HG03460 (cell line): ENCODE measurements around the gene AKAP6.

ENCODE experiments used
- ATAC-seq: cut with Tn5 transposase; IDR thresholded peaks from one replicate; pipeline ENCODE4 v1.9.1; 2021; ENCODE audit not compliant: unreplicated experiment

Gene AKAP6

DNA sequence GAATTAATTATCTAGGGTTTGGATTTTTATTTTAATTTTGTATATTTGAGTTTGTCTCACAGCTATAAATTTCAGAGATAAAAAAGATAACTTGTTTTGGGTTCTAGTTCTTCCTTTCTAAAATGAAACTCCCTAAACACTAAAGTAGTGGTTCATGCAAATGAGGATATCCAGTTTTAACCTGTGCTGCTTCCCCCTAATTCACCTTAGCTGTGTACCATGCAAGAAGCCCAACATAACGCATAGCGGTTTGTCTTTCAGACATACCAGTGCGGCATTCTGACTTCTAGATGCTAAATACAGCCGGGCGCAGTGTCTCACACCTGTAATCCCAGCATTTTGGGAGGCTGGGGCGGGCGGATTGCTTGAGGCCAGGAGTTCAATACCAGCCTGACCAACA lies 320.9 kb downstream of the AKAP6 start:
- ATAC-seq = no peak

DNA sequence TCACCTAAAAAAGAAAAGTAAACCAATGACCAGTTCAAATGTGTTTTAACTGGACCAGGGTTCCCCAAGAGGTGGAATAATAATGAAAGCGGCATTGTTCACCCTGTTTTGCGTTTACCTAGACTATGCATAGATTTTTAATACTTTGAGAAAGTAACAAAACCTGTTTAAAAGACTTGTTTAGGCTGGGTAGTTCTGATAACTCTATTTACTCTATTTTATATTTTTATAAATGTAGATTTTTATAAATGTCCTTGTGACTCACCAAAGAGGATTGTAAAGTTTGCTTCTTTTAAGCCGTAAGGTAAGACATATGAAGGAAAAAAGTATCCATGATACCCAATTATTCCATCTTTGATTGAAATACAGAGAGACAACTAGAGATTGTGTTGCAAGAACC lies 321.6 kb downstream of the AKAP6 start:
- ATAC-seq = no peak

DNA sequence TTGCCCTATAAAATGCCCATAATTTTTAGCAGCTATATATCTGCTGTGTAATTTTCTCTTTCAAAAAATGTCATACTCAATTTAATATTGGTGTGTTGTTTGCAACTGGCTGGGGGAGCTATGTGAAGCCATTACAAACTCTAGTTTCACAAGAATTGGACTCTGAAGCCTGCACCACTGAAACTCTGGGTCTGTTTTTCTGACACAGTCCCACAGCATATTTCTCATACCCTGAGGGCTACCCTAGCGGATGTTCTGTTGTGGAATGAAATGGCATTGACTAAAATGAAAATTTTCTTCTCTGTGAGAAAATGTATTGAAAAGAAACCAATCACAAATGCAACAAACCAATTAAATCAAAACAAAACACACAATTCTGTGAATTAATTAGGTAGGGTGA lies 325.0 kb downstream of the AKAP6 start:
- ATAC-seq = no peak

DNA sequence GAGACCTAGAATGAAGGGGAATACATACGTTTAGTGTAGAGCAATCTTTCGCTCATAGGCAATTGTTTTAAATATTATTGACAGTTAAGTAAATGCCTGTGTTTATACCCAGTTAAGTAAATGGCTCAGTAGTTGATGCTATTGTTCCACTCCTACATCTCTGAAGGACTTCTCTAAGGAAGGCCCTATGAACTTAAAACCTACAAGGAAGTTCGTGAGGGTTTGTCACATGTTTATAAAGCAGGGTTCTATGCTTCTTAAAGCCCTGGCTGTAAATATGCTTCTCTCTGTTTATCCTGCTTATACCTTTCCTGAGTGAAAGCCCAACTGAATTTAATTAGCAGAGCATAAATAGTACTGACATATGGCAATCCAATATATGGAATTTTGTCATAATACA lies 327.5 kb downstream of the AKAP6 start:
- ATAC-seq = no peak

DNA sequence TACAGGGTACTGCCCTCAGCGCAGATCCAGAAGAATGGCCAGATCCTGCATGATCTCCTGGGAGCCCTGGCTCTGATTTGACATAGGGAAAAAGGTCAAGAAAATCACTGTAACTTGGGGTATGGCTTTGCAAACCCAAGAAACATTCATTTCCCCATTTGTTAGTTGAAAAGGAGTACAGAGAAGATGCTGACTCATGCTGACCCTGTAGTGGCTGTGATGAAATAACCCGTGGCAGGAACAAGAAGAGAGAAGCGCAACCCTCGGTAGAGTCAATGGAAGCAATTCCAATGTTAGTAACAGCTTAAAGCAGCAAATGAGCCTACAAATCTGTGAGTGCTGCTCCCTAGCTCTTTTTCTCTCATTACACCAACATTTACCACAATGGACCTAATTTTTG lies 328.0 kb downstream of the AKAP6 start:
- ATAC-seq = no peak

DNA sequence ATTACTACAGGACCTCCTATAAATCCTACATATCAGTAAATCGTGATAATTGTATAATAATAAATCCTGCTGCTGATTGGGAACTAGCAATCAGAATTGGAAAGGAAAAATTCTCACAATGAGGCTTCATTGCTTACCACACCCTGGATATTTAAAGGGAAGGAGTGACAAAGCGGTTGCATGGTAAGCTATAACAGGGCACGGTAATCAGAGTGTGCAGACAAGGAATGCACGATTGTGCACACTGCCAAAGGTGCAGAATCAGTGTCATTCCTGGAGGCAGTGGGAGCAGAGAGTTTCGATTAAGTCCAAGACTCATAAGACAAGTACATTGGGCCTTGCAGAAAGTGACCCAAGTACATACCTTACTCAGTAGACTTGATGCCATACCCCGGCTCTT lies 332.1 kb downstream of the AKAP6 start:
- no peak for ATAC-seq

DNA sequence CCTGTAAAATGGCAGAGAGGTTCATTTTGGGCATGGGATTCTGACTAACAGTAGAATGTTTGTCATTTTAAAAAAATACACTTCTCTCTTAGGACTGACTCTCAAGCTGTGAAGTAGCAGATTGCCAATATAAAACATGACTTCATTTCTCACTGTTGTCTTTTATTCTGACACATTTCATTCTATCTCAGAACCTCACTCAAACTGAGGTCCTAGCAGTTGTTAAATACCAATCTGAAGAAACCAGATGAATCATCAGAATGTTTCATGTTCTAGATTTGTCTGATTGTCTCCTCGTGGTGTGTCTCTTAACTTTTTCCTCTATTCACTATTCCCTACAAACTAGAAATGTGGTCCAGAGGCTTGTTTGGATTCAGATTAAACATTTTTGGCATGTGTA lies 333.1 kb downstream of the AKAP6 start:
- ATAC-seq = no peak

DNA sequence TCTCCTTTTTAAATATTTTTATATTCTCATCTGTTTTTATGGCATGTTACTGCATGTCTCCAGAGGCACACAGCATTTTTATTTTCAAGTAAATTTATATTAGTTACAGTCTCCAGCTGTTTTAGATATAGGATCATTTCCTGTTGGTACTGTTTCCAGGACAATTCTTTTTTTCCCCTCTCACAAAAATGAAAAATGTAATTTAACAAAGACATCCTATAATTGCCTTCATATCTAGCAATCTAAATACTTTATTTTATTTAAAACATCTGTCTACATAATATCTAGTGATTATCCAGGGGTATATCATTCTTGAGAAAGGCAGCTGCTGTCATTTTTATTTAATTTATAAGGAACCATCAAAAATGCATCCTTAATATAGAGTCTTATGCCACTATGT lies 337.2 kb downstream of the AKAP6 start:
- no peak for ATAC-seq

DNA sequence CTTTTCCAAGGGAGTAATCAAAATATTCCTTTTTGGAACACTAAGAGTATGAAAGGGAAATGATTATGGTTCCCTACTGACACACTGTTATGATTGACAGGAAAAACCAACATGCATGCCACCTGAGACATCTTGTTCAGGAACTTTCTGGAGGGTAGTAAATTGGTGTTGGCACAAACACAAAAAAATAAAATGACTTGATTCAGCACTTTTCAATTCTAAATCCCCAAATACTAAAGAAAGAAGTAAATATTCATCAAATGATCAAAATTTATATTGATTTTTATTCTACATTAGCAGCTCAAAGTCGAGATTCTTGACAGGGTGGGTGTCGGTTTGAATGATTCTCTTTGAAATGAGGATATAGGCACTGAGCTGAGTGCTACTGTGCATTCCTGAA lies 338.2 kb downstream of the AKAP6 start:
- ATAC-seq = no peak

DNA sequence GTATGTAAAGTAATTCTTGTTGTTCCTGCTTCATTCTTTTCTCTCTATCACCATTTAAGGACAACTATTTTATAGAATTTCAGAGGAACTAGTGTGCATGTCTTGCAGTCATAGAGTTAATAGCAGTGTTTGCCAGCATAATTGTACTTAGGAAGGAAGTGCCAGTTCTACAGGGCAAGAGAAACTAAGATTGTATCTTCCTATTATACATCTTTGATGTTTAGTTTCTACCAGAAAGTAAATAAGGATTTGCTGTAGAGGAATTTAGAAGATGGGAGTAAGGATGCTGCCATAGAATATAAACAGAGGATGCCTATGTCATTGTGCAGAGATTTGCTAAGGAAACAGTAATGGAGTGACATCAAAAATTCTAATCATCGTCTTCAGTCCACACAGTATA lies 338.7 kb downstream of the AKAP6 start:
- ATAC-seq = no peak

DNA sequence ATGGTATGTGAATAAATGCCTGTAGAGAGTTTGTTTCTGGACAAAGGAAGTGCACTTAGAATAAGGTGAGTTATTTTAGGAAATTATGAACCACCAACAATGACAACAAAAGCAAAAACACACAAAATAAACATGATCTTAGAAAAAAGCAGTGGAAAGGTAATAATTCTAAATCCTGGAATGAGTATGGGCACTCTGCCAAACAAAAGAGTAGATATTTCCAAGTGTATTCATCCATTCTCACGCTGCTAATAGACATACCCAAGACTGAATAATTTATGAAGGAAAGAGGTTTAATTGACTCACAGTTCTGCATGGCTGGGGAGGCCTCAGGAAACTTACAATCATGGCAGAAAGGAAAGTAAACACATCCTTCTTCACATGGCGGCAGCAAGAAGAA lies 340.3 kb downstream of the AKAP6 start:
- no peak for ATAC-seq

DNA sequence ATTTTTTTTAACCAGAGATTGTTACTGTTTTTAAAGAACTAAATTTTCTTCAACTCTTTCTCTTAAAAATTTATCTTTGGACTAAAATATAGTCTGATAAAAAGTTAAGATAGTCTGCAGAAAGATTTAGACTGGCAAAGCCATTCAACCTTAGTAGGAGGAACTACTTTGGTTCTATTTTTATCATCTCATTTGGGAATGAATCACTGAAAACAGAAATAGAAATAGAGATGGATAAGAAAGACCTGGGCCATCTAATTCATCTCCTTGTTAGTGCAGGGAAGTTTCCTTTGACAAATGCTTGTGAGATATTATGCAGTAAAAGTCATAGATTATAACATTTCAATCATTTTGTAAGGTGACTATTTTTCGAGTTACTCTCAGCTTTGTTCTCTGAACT lies 346.3 kb downstream of the AKAP6 start:
- ATAC-seq = no peak

DNA sequence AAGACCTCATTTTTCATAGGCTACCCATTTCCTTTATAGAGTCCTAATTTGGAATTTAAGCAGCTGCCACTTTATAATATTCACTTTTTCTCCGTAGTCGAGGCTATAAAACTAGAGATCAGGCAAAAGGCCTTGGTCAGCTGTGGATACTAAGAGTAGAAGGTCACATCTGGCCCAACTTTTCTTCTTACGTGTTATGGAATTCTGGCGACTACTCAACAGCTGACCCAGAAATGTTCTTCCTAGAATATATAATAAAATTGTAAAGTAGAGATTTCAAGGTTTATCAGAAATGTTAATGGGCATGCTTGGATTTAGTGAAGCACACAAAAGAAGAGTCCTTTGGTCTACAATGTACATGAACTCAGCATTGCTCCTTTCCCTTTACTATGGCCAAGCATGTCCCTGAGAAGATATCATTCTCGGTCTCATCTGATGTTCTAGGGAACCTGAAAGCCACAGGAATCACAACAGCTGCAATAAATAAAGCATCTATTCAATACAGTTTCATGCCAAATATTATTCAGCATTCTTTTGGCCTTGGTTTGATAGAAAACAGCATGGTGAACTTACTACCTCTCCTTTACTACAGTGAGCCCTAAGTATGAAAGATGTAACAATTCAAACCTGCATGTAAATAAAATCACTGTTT lies 348.2 kb downstream of the AKAP6 start:
- ATAC-seq = no peak

DNA sequence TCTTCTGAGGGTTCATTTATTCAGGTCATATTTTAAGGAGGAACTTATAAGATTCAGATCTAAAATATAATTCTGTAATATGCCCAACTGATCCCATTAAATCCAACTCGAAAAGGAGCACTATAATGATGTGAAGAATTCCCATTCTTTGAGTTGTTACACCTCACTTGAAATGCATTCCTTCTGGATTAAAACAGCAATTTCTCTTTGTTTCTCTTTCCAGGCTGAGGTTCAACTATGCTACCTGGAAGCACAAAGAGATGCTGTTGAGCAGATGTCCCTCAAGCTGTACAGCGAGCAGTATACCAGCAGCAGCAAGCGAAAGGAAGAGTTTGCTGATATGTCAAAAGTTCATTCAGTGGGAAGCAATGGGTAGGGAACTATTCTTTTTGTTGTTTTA lies 349.0 kb downstream of the AKAP6 start:
- ATAC-seq = no peak

DNA sequence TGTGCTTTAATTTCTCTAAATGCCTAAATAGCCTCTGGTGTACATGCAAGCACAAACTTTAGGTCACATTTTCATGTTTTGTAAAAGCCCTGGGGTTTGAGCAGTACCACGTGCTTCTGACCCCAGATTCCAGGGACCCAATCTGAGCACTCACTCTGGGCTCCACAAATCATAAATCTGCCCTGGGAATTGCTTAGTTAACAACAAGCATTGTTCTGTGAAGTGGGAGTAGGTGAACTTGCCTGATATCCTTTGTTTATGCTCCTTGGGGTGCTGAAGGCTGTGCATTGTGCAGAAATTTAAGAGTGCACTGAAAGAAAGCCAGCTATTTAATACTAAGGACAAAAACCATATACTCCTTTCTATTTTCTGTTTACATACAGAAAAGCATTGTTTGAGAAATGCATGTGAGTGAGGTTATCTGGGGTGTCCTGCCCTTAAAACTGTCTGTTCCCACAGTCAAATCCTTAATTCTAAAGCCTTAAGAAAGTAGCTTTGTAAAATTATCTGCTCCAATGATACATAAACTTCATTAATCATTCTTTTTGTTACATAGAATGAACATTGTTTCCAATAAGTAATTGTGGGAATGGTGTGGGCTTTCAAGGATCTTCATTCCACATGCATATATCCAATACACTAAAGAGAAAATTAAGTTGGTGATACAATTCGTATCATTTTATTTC lies 351.0 kb downstream of the AKAP6 start:
- no peak for ATAC-seq

DNA sequence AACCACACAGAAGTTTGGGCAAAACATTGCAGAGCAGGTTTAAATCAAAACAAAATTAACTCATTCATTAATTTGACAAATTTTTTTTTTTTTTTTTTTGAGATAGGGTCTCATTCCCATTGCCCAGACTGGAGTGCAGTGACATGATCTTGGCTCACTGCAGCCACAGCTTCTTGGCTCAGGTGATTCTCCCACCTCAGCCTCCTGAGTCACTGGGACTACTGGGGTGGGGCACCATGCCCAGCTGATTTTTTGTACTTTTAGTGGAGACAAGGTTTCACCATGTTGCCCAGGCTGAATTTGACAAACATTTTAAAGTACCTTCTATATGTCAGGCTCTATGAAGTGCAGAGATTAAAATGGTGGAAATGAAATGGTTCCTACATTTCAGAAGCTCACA lies 352.5 kb downstream of the AKAP6 start:
- no peak for ATAC-seq

DNA sequence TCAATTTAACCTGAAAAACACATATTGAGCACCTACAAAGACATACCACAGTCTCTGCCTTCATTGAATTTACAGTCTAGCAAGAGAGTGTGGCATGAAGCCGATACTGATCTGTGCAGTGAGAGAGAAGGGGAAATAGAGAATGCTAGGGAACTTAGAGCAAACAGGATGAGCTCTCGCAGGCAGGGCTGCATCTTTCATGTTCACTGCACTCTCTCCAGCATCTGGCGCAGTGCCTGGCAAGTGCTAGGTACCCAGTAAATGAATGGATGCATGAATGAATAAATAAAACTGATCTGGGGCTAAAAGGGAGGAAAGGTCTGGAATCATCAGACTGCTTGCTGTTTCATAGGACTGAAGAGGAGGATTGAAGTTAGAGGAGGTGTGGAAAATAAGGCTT lies 353.1 kb downstream of the AKAP6 start:
- no peak for ATAC-seq

DNA sequence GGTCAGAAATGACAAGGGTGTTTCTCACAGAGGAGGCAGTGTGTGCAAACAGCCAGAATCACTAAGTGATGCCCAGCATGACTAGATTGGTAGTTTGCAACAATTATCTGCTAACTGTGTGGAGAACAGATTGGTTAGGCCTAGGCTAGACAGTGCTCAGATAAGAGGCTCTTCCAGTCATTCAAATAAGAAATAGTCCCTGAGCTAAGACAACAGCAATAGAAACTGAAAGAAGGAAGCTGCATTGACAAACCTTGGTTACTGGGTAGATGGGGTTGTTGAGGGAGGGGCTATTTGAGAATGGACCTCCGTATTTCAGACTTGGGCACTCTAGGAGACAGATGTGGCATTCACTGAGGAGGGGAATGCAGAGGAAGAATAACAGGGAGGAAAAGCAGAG lies 354.6 kb downstream of the AKAP6 start:
- ATAC-seq = no peak

DNA sequence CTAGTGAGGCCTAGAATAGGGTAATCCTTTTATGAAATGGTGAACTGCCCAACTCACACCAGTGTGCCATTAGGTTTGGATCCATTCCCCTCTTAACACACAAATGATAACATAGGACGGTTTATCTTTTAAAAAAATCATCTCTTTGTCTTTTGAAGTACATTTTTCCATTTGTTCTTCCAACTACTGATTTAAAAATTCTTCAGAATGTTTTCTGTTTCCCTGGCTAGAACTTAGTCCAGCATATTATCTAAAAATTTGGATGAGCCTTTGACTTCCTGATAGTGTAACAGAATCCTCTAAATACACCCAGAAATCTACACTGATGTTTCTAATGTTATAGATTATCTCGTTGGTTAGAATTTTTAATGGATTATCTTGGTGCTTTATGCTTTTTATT lies 359.8 kb downstream of the AKAP6 start:
- ATAC-seq = no peak

DNA sequence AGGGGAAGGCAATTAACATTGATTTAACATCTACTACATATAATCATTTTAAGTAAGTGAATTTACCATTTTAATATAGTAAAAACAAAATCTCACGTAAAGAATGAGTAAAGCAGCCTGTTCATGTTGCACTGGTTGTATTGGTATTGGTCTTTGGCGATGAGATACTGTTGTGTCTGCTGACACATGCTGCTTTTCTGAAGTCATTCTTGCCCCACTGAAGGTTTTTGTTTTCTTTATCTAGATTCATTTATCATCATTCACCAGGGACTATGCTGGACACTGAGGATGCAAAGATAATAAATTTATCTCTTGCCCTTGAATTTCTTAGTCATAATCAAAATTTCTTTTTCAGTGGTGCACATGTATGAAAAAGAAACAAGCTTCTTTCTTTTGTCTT lies 363.3 kb downstream of the AKAP6 start:
- no peak for ATAC-seq

DNA sequence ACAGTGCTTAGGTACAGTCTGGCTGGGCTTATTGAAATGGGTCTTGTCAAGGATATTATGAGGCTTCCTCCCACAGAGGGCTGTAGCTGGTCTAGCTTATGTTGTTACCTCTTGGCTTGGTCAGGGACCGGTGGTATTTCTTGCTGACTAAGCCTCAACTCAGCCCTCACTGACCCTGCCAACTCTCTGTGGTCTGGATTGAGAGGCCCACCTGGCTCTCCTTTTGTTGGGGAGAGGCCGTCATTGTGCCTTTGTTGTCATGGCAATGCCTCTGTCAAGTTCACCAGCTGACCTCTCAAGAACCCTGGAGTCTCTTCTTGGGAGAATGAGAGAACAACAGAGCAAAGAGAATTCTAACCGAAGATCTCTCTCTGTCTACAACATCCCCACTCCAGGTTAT lies 364.0 kb downstream of the AKAP6 start:
- no peak for ATAC-seq

DNA sequence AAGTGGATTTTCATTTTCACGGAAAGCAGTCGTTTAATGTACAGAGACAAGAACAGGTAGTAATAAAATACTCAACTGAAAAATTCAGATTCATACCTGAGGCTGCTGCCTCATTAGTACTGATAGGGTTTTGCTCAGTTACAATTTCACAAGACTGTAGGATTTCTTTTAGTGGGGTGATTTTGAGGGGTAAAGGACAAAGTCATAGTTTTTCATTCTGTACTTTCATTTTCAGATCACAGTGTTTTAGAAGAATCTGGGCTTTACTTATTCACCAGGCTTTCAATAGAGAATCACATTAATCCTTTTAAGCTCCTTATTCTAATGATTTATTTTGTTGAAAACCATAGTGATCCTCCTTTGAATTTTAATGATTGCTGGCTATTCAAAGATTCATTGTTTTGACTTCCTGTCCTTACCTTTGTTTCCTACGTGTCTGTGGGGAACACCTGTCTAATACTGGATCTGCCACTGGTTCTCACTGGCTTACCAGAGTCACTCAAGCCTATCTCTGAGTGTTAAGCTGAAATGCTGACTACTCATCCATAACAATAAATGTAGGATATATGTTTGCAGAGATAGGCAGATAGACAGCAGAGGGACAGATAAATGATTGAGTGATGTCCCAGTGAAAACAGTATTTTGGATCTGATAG lies 365.8 kb downstream of the AKAP6 start:
- no peak for ATAC-seq
